ENCODE measurements around the gene SMURF2.

Gene SMURF2

DNA sequence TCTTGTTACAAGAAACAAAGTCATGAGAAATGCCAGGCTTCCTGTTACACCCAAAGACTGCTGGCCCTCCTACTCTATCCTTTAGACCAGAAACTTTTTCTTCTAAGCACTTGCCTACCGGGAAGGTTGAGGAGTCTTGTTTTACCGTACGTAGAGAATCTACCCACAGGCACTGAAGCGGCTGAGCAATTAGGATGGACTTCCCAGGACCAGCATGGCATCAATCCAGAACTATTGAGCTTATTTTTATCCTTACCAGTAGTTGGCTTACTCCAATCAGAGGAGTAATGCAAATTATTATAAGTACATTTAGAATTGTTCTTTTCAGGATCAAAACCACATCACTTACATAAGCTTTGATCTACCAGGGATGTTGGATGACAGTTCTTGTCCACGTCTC lies 129.7 kb downstream of the SMURF2 start:
- no peak for DNase-seq

GRCh38 chr17:64531955-64532371 lies 130.1 kb downstream of the SMURF2 start:
- no peak for DNase-seq

- DNase-seq, result no peak
Measured at GRCh38 chr17:64529221-64529620, 132.9 kb downstream of the SMURF2 start.

- DNase-seq, result no peak
Measured at GRCh38 chr17:64527914-64528313, 134.2 kb downstream of the SMURF2 start.

GRCh38 chr17:64520359-64520758 lies 141.7 kb downstream of the SMURF2 start:
- DNase-seq, result no peak

DNA sequence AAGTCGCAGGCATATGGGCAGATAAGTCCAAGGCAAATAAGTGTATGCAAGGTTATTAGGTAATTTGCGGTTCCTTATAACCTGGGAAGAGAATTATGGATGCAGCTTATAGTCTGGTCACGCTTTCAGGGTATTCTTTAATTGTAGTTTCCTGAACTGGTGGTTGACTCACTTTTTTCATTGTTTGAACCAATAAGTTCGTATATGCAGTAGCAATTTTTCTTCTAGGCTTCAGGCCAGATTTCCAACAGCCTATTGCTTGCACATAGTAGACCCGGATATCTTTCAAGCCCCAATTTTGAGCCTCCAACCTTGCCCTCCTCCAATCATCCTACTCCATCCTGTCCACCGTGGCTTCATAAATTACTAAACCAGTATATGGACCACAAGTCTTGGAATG lies 142.5 kb downstream of the SMURF2 start:
- DNase-seq, result no peak

DNA sequence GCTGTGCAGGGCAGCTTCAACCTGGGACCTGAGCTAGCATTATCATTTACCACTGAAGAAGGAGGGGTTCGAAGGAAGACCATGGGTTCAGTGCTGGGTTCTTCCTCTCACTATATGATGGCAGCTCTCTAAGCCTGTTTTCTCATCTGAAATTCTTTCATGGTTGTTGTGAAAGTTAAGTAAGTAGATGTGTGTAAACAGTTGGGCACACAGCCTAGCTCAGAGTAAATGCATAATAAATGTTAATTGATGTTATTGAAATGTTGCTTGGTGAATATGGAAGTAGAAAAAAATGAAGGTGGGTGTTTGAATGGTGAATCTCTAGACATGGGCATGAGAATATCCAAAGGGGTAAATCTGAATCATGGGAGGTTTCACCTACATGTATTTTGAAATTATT lies 146.3 kb downstream of the SMURF2 start:
- no peak for DNase-seq

DNA sequence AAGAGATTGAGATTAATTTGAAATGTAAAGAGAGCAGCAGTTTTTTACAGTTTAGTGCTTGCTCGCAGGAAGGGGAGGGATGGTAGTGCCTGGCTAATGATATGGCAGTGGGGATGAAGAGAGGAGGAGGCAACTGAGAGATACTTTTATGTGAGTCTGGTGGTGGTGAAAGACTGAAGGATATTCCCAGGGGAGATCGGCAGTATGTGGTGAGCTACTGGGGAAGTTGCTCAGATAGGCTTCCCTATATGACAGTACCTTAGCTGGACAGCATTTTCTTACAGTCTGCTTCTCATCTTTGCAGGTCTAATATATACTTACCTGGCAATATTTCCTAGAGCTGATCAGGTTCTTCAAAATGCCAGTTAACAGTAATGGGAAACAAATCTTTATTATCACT lies 146.7 kb downstream of the SMURF2 start:
- no peak for DNase-seq

- no peak for DNase-seq
Measured at GRCh38 chr17:64509179-64509578, 152.9 kb downstream of the SMURF2 start.

DNA sequence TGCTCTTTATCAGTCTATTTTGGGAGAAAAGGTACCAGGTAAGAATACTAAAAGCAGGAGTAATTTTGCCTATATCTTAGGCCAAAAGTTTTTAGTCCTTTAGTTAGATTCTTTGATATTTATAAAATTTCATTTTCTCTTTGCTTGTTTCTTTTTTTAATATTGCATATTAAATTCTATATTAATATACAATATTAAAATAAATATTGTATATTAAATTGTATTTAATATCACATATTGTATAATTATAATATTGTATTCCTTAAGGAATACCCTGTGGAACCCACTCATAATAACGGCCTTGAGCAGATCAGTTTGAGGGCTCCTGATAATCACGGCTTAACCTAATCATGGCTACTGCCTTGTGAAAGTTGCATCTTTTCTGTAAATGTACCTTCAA lies 153.4 kb downstream of the SMURF2 start:
- no peak for DNase-seq

- peak; percentile 34 for DNase-seq
Measured at GRCh38 chr17:64507413-64507782, 154.7 kb downstream of the SMURF2 start.

GRCh38 chr17:64506576-64507412 lies 155.3 kb downstream of the SMURF2 start, which contains the start of gene CEP95:
CEP95 (plus strand) TSS chr17:64506977; CDS start chr17:64507098, 121 bp downstream.
- DNase-seq, result peak; percentile 93

GRCh38 chr17:64506201-64506575 lies 155.9 kb downstream of the SMURF2 start, which contains the start of gene DDX5:
DDX5 (minus strand) TSS chr17:64506289; CDS start chr17:64506119, 170 bp downstream.
- DNase-seq, result peak; percentile 98

DNA sequence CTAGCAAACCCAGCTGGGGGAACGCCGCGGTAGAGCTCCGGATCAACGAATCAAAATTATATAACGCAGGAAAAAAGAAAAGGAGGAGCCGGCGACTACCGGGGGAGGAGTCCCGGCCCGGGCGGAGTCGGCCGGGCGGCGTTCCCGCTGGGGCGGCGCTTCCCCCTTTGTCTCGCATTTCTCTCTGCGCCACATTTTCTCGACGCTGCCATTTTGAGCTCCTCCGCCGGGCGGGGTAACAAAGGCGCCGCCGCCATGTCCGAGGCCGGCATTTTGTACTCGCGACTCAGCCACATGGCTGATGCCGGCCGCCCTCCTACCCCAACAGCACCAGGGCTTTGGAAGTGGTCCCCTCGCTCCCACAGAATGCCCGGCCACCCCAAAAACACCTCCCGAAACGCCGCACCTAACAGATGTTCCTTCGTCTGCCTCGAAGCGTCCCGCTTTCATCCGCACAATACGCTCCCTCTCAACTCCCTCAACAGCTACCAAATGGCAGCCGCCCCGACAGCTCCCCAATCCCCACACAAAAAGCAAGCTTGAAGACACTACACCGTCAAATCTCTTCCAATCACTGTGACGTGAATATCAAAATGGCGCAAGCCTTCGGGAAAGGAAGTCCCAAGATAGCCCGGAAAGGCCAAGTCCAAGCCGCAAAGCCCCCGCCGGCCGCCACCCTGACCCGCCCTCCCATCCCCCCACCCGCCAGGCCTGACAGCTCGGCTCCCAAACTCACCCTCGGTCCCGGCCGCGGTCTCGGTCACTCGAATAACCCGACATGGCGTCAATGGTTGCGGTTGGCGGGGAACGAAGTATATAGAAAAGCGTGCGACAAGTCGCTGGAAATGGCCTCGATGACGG lies 156.5 kb downstream of the SMURF2 start:
- peak; percentile 83 for DNase-seq

- no peak for DNase-seq
Measured at GRCh38 chr17:64504769-64505339, 157.3 kb downstream of the SMURF2 start.

DNA sequence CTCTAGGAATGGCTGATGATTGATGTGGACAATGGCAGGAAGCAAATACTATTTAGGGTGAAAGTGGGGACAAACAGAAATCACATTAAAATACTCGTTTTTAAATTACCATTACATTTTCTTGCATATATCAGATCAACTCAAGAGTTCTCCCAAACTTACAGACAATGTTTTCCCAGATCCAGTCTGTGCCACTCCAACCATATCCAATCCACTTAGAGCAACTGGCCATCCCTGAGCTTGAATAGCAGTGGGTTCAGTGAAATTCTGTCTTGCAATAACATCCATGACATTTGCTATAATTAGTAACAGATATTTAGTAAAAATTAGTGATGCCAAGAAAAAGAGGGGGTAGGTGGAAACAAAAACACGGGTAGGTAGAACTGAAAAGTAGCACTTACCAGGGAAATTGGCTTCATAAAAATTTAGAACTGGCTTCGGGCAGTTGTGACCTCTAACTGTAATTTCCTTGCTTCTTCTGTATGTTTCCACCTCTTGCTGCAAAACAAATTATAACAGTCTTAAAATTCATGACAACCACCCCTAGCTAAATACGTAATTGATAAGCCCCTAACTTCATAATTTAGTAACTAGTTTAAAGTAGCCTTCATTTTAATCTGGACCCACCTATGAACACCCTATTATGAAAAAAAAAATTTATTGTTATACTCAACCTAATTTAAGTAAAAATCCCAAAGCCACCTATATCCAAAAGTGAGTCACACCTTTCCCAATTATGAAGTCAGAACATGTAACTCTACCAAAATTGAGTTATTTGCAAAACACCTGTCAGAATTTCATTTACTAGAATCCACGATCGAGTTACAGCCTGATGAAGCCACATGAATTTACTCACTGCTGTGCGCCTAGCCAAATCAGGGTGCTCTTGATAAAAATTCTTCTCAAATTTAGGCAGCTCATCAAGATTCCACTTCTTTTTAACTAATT lies 158.0 kb downstream of the SMURF2 start:
- no peak for DNase-seq

DNA sequence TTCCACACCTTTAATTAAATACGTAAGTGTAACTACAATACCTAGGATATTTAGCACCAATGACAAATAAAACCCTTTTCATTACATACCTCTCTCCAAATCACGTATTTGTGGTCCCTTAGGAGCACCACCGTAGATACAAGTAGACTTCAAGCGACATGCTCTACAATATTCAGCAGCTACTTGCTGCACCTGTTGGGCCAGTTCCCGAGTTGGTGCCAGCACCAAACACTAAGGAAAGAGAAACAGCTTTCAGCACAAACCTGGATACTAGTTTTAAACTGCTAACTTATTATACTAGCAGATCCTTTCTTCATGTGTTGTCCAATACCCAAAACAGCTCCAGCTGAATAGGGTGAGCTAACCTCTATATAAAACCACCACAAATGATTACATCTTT lies 158.8 kb downstream of the SMURF2 start:
- no peak for DNase-seq

DNA sequence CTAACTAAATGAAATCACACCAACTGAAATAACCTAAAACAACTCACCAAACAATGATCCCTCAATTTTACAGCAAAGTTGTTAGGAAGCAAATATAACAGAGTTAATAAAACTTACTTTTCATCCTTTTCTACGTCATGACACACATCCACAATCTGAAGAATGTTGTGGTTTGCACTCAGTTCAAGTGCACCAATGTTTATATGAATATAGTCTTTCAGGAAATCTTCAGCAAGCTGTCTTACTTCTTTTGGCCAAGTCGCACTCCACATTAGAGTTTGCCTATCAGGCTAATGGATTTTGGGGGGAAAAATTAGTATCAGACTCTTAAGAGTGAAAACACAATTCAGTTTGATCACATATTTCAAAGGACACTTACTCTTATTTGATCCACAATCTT lies 159.3 kb downstream of the SMURF2 start:
- DNase-seq, result no peak

DNA sequence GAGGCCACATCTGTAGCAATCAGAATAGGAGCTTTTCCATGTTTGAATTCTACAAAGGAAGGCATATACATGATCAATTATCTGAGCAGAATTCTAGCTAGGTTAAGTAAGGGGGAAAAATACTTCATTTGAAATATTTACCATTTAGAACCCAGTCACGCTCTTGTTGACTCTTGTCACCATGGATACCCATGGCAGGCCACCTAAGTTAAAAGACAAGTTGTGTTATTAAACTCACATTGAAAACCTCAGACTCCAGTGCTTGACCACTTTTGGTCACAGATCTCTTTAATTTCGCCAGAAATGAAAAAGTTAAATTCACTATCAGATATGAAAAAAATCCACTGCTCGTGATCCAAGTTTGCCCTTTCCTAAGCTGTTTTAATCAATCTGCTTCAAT lies 160.1 kb downstream of the SMURF2 start:
- no peak for DNase-seq

- no peak for DNase-seq
Measured at GRCh38 chr17:64500862-64501765, 161.0 kb downstream of the SMURF2 start.

DNA sequence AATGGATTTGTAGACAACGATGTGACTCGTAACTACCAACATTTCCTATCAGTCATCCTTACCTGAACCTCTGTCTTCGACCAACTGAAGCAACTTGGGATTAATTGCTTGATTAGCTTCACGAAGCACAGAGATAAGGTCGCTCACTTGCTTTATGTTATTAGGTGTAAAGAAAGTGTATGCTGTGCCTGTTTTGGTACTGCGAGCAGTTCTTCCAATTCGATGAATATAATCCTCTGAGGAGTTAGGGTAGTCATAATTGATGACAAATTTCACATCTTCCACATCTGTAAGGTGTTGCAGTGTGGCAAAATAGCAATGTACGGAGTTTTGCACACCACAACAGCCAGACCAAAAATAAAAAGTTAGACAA lies 161.6 kb downstream of the SMURF2 start:
- DNase-seq, result no peak
